Hepatocyte (in vitro differentiated cells): ENCODE results near the gene ADRA1B. TPM values are rescaled to one million over a fixed set of nuclear protein-coding genes. Genes with fewer than 3 reads are reported as not detected.

ENCODE experiments used
- DNase-seq: peaks from one replicate; pipeline ENCODE4 v3.0.0-alpha.2; 2016; ENCODE audit warnings: low spot score
- H2AFZ ChIP-seq: fragments of 200-600 bp; sonication (generic); 2 replicates; pipeline ENCODE4 v1.6.0; 2016; ENCODE audit warnings: antibody characterized with exemption, mild to moderate bottlenecking
- H3K27ac ChIP-seq: fragments of 200-600 bp; sonication (generic); 2 replicates; pipeline ENCODE4 v1.5.1; 2016; ENCODE audit warnings: mild to moderate bottlenecking
- H3K27me3 ChIP-seq: fragments of 200-600 bp; sonication (generic); 2 replicates; pipeline ENCODE4 v1.6.1; 2016
- H3K36me3 ChIP-seq: fragments of 200-600 bp; sonication (generic); replicated peaks from 2 replicates; pipeline ENCODE4 v1.5.1; 2016; ENCODE audit warnings: low read depth; ENCODE audit not compliant: insufficient read depth
- H3K4me1 ChIP-seq: fragments of 200-600 bp; sonication (generic); 2 replicates; pipeline ENCODE4 v1.5.1; 2016; ENCODE audit warnings: mild to moderate bottlenecking, moderate library complexity; ENCODE audit not compliant: insufficient read depth
- H3K4me2 ChIP-seq: fragments of 200-600 bp; sonication (generic); 2 replicates; pipeline ENCODE4 v1.6.0; 2016
- H3K4me3 ChIP-seq: fragments of 200-600 bp; sonication (generic); 2 replicates; pipeline ENCODE4 v1.5.1; 2016; ENCODE audit warnings: mild to moderate bottlenecking
- H3K79me2 ChIP-seq: fragments of 200-600 bp; sonication (generic); 2 replicates; pipeline ENCODE4 v1.6.0; 2017; ENCODE audit warnings: mild to moderate bottlenecking
- H3K9me2 ChIP-seq: fragments of 200-600 bp; sonication (generic); replicated peaks from 2 replicates; pipeline ENCODE4 v1.6.0; 2017; ENCODE audit warnings: mild to moderate bottlenecking; ENCODE audit not compliant: insufficient read depth
- H3K9me3 ChIP-seq: fragments of 200-600 bp; sonication (generic); 2 replicates; pipeline ENCODE4 v1.5.1; 2016; ENCODE audit warnings: low read depth, mild to moderate bottlenecking
- H4K20me1 ChIP-seq: fragments of 200-600 bp; sonication (generic); 2 replicates; pipeline ENCODE4 v1.6.0; 2016; ENCODE audit warnings: mild to moderate bottlenecking; ENCODE audit not compliant: insufficient read depth, poor library complexity, severe bottlenecking
- EZH2 ChIP-seq: fragments of 200-600 bp; sonication (generic); IDR thresholded peaks from 2 replicates; pipeline ENCODE4 v1.6.1; 2016; ENCODE audit warnings: antibody characterized with exemption, mild to moderate bottlenecking, borderline replicate concordance
- EZH2phosphoT487 ChIP-seq: fragments of 200-600 bp; sonication (generic); IDR thresholded peaks from one replicate; pipeline ENCODE4 v1.6.1; 2018; ENCODE audit warnings: antibody characterized with exemption, mild to moderate bottlenecking, low read depth, moderate library complexity; ENCODE audit not compliant: unreplicated experiment, severe bottlenecking
- WGBS: methylation state at CpG from one replicate; pipeline ENCODE4 v1.1.6; 2016; ENCODE audit warnings: low lambda C conversion rate; ENCODE audit errors: missing lambda C conversion rate; 5-methylcytosine and 5-hydroxymethylcytosine counted together
- polyA plus RNA-seq: library from polyadenylated mRNA; unstranded; fragments of >200 nt; fragmentation: Nextera tagmentation; extraction: Ambion mirVana; gene quantifications from 2 replicates; pipeline ENCODE4 v1.2.1, GENCODE V29; 2016
- small RNA-seq: library from RNA; depleted of rRNA; stranded (forward); fragments of <200 nt; gene quantifications from one replicate; pipeline ENCODE3, GENCODE V24; 2014
- total RNA-seq: library from RNA; depleted of rRNA; stranded (reverse); fragments of >200 nt; gene quantifications from 2 replicates; pipeline ENCODE4 v1.2.3, GENCODE V29; 2014
- TF ChIP-seq, protein P1 (sequence below): fragments of 200-600 bp; sonication (generic); IDR thresholded peaks from 2 replicates; pipeline ENCODE4 v1.5.1; 2016; ENCODE audit warnings: antibody characterized with exemption, mild to moderate bottlenecking; ENCODE audit not compliant: poor library complexity

ADRA1B gene
- total and polyA plus RNA-seq, 2 experiments from 2014 or later = 2.6 to 3.5 TPM

GRCh38 chr5:160021831-160022446, 105.7 kb downstream of the ADRA1B start:
- DNase-seq = peak; percentile 81
- no peaks in the 10 kb centered on the region for H3K36me3 ChIP-seq
- no peaks in the 10 kb centered on the region for H3K9me2 ChIP-seq
- no peaks in the 10 kb centered on the region for H3K9me3 ChIP-seq
- H3K4me1 ChIP-seq = no peaks in the 10 kb centered on the region
- H4K20me1 ChIP-seq = no peaks in the 10 kb centered on the region
- no peak overlapping the region for H2AFZ ChIP-seq
- H3K4me2 ChIP-seq = no peak overlapping the region
- no peak overlapping the region for H3K27ac ChIP-seq
- WGBS = 24% methylated on average over 3 of the region's 3 CpGs
- H3K27me3 ChIP-seq = no peaks in the 10 kb centered on the region
- H3K79me2 ChIP-seq = peaks cover 31% of the 10 kb centered on the region
- H3K4me3 ChIP-seq = no peak overlapping the region
- no peak for TF ChIP-seq EZH2phosphoT487
- TF ChIP-seq, protein P1, sequence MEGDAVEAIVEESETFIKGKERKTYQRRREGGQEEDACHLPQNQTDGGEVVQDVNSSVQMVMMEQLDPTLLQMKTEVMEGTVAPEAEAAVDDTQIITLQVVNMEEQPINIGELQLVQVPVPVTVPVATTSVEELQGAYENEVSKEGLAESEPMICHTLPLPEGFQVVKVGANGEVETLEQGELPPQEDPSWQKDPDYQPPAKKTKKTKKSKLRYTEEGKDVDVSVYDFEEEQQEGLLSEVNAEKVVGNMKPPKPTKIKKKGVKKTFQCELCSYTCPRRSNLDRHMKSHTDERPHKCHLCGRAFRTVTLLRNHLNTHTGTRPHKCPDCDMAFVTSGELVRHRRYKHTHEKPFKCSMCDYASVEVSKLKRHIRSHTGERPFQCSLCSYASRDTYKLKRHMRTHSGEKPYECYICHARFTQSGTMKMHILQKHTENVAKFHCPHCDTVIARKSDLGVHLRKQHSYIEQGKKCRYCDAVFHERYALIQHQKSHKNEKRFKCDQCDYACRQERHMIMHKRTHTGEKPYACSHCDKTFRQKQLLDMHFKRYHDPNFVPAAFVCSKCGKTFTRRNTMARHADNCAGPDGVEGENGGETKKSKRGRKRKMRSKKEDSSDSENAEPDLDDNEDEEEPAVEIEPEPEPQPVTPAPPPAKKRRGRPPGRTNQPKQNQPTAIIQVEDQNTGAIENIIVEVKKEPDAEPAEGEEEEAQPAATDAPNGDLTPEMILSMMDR = peak; percentile 82
- TF ChIP-seq EZH2 = no peak

Small RNAs within 50 kb of the gene (small RNA-seq; reads per million reads assigned to genes)
- gene RF00019 = not detected

Other genes starting within 250 kb of the ADRA1B start
- 41.8 and 46.9 TPM in 2 replicates for gene TTC1, start 92.7 kb downstream of the ADRA1B start, total RNA-seq
- 50.2 and 57.3 TPM in 2 replicates for gene TTC1, start 92.7 kb downstream of the ADRA1B start, polyA plus RNA-seq
- 26.5 and 33.6 TPM in 2 replicates for gene PWWP2A, start 203.0 kb downstream of the ADRA1B start, total RNA-seq
- gene PWWP2A, start 203.0 kb downstream of the ADRA1B start, polyA plus RNA-seq = 17.3 and 18.4 TPM in 2 replicates